Measurements from ENCODE around the gene PDE4D. TPM values are rescaled to one million over a fixed set of nuclear protein-coding genes. Genes with fewer than 3 reads are reported as not detected.
A peak's percentile ranks its signal among the peaks of the same experiment; 100 is the strongest.

Gene PDE4D
- total RNA-seq, 1 donor = 19.9 TPM

- no peaks in the 10 kb centered on the region for H3K79me2 ChIP-seq (ENCODE audit: insufficient read depth, low read length)
- H3K27me3 ChIP-seq (ENCODE audit: insufficient read depth, low read length) = no peaks in the 10 kb centered on the region
- no peaks in the 10 kb centered on the region for H3K36me3 ChIP-seq (ENCODE audit: insufficient read depth, low read length)
- DNase-seq (ENCODE audit: insufficient read length, low spot score, missing footprints) = no peak
- peaks cover 30% of the 10 kb centered on the region for H3K4me1 ChIP-seq (ENCODE audit: insufficient read depth, low read length)
- no peak overlapping the region for H3K4me2 ChIP-seq (ENCODE audit: insufficient read depth, low read length)
- no peaks in the 10 kb centered on the region for H3K9me3 ChIP-seq (ENCODE audit: low read depth, low read length)
- TF ChIP-seq CTCF (IDR thresholded peaks at IDR 0.05; ENCODE audit: extremely low read depth, low read depth, low read length) = no peak
- H2AFZ ChIP-seq (ENCODE audit: low read length) = no peak overlapping the region
- H3K4me3 ChIP-seq (ENCODE audit: insufficient read depth, low read length) = no peak overlapping the region
- H4K20me1 ChIP-seq (ENCODE audit: insufficient read depth, low read length) = no peaks in the 10 kb centered on the region
- no peak overlapping the region for H3K27ac ChIP-seq (ENCODE audit: low read depth, low read length)
These were observed 792.7 kb downstream of the PDE4D start for GRCh38 chr5:59100875-59101274.

- Histone ChIP-seq H3K36me3 (ENCODE audit: insufficient read depth, low read length) (no peaks in the 10 kb centered on the region), H3K27me3 (ENCODE audit: insufficient read depth, low read length) (no peaks in the 10 kb centered on the region), H3K9me3 (ENCODE audit: low read depth, low read length) (no peaks in the 10 kb centered on the region), H3K4me1 (ENCODE audit: insufficient read depth, low read length) (peaks cover 38% of the 10 kb centered on the region), H3K27ac (ENCODE audit: low read depth, low read length) (no peak overlapping the region), H3K4me3 (ENCODE audit: insufficient read depth, low read length) (no peak overlapping the region), H4K20me1 (ENCODE audit: insufficient read depth, low read length) (no peaks in the 10 kb centered on the region), H3K79me2 (ENCODE audit: insufficient read depth, low read length) (no peaks in the 10 kb centered on the region), H2AFZ (ENCODE audit: low read length) (no peak overlapping the region), H3K4me2 (ENCODE audit: insufficient read depth, low read length) (no peak overlapping the region)
- TF ChIP-seq CTCF (IDR thresholded peaks at IDR 0.05; ENCODE audit: extremely low read depth, low read depth, low read length) = no peak
- DNase-seq (ENCODE audit: insufficient read length, low spot score, missing footprints) = no peak
These were observed 793.6 kb downstream of the PDE4D start for GRCh38 chr5:59099995-59100345.

GRCh38 chr5:59099270-59099994 lies 794.1 kb downstream of the PDE4D start:
- H4K20me1 ChIP-seq (ENCODE audit: insufficient read depth, low read length) = no peaks in the 10 kb centered on the region
- H3K79me2 ChIP-seq (ENCODE audit: insufficient read depth, low read length) = no peaks in the 10 kb centered on the region
- H3K4me2 ChIP-seq (ENCODE audit: insufficient read depth, low read length) = peak overlapping the region; percentile 4
- DNase-seq (ENCODE audit: insufficient read length, low spot score, missing footprints) = peak; percentile 37
- TF ChIP-seq CTCF (IDR thresholded peaks at IDR 0.05; ENCODE audit: extremely low read depth, low read depth, low read length) = no peak
- H3K27me3 ChIP-seq (ENCODE audit: insufficient read depth, low read length) = no peaks in the 10 kb centered on the region
- H3K4me3 ChIP-seq (ENCODE audit: insufficient read depth, low read length) = no peak overlapping the region
- H2AFZ ChIP-seq (ENCODE audit: low read length) = peak overlapping the region; percentile 4
- H3K27ac ChIP-seq (ENCODE audit: low read depth, low read length) = peak overlapping the region; percentile 22
- H3K9me3 ChIP-seq (ENCODE audit: low read depth, low read length) = no peaks in the 10 kb centered on the region
- no peaks in the 10 kb centered on the region for H3K36me3 ChIP-seq (ENCODE audit: insufficient read depth, low read length)
- peaks cover 33% of the 10 kb centered on the region for H3K4me1 ChIP-seq (ENCODE audit: insufficient read depth, low read length)

- H3K27me3 ChIP-seq (ENCODE audit: insufficient read depth, low read length) = no peaks in the 10 kb centered on the region
- peaks cover 30% of the 10 kb centered on the region for H3K4me1 ChIP-seq (ENCODE audit: insufficient read depth, low read length)
- TF ChIP-seq CTCF (IDR thresholded peaks at IDR 0.05; ENCODE audit: extremely low read depth, low read depth, low read length) = no peak
- no peak overlapping the region for H3K4me3 ChIP-seq (ENCODE audit: insufficient read depth, low read length)
- no peak for DNase-seq (ENCODE audit: insufficient read length, low spot score, missing footprints)
- H3K4me2 ChIP-seq (ENCODE audit: insufficient read depth, low read length) = no peak overlapping the region
- H2AFZ ChIP-seq (ENCODE audit: low read length) = no peak overlapping the region
- H4K20me1 ChIP-seq (ENCODE audit: insufficient read depth, low read length) = no peaks in the 10 kb centered on the region
- no peaks in the 10 kb centered on the region for H3K9me3 ChIP-seq (ENCODE audit: low read depth, low read length)
- H3K79me2 ChIP-seq (ENCODE audit: insufficient read depth, low read length) = no peaks in the 10 kb centered on the region
- peak overlapping the region; percentile 22 for H3K27ac ChIP-seq (ENCODE audit: low read depth, low read length)
- no peaks in the 10 kb centered on the region for H3K36me3 ChIP-seq (ENCODE audit: insufficient read depth, low read length)
These were observed 794.8 kb downstream of the PDE4D start for GRCh38 chr5:59098743-59099142.

Data from osteoblast (primary cell).